Placental pericyte (primary cell): ENCODE measurements around the gene LAMTOR1. TPM values are rescaled to one million over a fixed set of nuclear protein-coding genes. Genes with fewer than 3 reads are reported as not detected.

Experiments used
- small RNA-seq: library from RNA; depleted of rRNA; stranded (forward); fragments of <200 nt; gene quantifications from one replicate; pipeline ENCODE3, GENCODE V24; 2012; ENCODE audit warnings: low replicate concordance
- total RNA-seq: library from RNA; depleted of rRNA; stranded (reverse); fragments of >200 nt; gene quantifications from 2 replicates; pipeline ENCODE4 v1.2.3, GENCODE V29; 2012

Gene LAMTOR1
- total RNA-seq: 132 and 155 TPM in 2 replicates

GRCh38 chr11:72102946-72103753 is at the start of gene LAMTOR1:
Gene LAMTOR1, minus strand, starts transcription at chr11:72103297. Its CDS starts 73 bp downstream, at chr11:72103224.

GRCh38 chr11:72135473-72135872 is 32.4 kb upstream of the LAMTOR1 start, which contains the start of gene FOLR3:
Gene FOLR3, plus strand, starts transcription at chr11:72135725. Its CDS starts 228 bp downstream, at chr11:72135953.

GRCh38 chr11:72112143-72112977 is 9.3 kb upstream of the LAMTOR1 start, which contains the start of gene ANAPC15:
Gene ANAPC15, minus strand, starts transcription at chr11:72112695. Its CDS starts 1,419 bp downstream, at chr11:72111276.

GRCh38 chr11:72105888-72106287 is 2.8 kb upstream of the LAMTOR1 start, which contains the start of gene TOMT:
Gene TOMT, plus strand, starts transcription at chr11:72105924. Its CDS starts 28 bp downstream, at chr11:72105952.

GRCh38 chr11:72080326-72081183 is 22.5 kb downstream of the LAMTOR1 start, which contains the start of the genes LRRC51 and NUMA1:
Gene LRRC51, plus strand, starts transcription at chr11:72080850. Its CDS starts 8,234 bp downstream, at chr11:72089084.
Gene NUMA1, minus strand, starts transcription at chr11:72080542. Its CDS starts 44,599 bp downstream, at chr11:72035943.

Small RNA genes lying within 50 kb of the gene (small RNA-seq; reads per million reads assigned to genes)
- 0.10 reads per million for gene MIR3165
- not detected for gene RNU6-72P

Other genes with a start within 250 kb of the LAMTOR1 start
- not detected in 2 replicates for gene DEFB131B, start 224.8 kb downstream of the LAMTOR1 start, total RNA-seq
- 9.2 and 13.9 TPM in 2 replicates for gene XNDC1N, start 174.7 kb downstream of the LAMTOR1 start, total RNA-seq
- gene RNF121, start 174.3 kb downstream of the LAMTOR1 start, total RNA-seq: 37.4 and 47.2 TPM in 2 replicates
- gene IL18BP, start 104.4 kb downstream of the LAMTOR1 start, total RNA-seq: 3.3 and 3.7 TPM in 2 replicates
- 132 and 185 TPM in 2 replicates for gene NUMA1, start 22.8 kb downstream of the LAMTOR1 start, total RNA-seq
- 3.7 and 5.3 TPM in 2 replicates for gene LRRC51, start 22.4 kb downstream of the LAMTOR1 start, total RNA-seq
- not detected in 2 replicates for gene TOMT, start 2.6 kb upstream of the LAMTOR1 start, total RNA-seq
- gene ANAPC15, start 9.4 kb upstream of the LAMTOR1 start, total RNA-seq: 25.5 and 43.1 TPM in 2 replicates
- 2.1 TPM in 1 of 2 replicates, not detected in the other for gene FOLR3, start 32.4 kb upstream of the LAMTOR1 start, total RNA-seq
- not detected in 2 replicates for gene FOLR1, start 88.8 kb upstream of the LAMTOR1 start, total RNA-seq
- gene FOLR2, start 113.5 kb upstream of the LAMTOR1 start, total RNA-seq: not detected in 2 replicates
- gene INPPL1, start 121.5 kb upstream of the LAMTOR1 start, total RNA-seq: 92.4 and 138 TPM in 2 replicates
- not detected in 2 replicates for gene PHOX2A, start 140.9 kb upstream of the LAMTOR1 start, total RNA-seq